HG03066 (cell line): ENCODE data around the gene VTI1A.

Experiments used
- ATAC-seq: cut with Tn5 transposase; IDR thresholded peaks from one replicate; pipeline ENCODE4 v1.9.1; 2021; ENCODE audit warnings: low read depth; ENCODE audit not compliant: unreplicated experiment

VTI1A gene

GRCh38 chr10:112739592-112740353, 292.8 kb downstream of the VTI1A start:
- ATAC-seq, result no peak

- ATAC-seq, result no peak
These were observed 294.9 kb downstream of the VTI1A start for GRCh38 chr10:112741830-112742402.

GRCh38 chr10:112744181-112745096, 297.4 kb downstream of the VTI1A start:
- no peak for ATAC-seq

- no peak for ATAC-seq
These were observed 299.3 kb downstream of the VTI1A start for GRCh38 chr10:112746329-112746728.

- ATAC-seq, result no peak
These were observed 303.6 kb downstream of the VTI1A start for GRCh38 chr10:112750427-112751167.

GRCh38 chr10:112751651-112752050, 304.6 kb downstream of the VTI1A start:
- no peak for ATAC-seq

- no peak for ATAC-seq
These were observed 305.3 kb downstream of the VTI1A start for GRCh38 chr10:112752288-112752687.

GRCh38 chr10:112753961-112754411, 307.0 kb downstream of the VTI1A start:
- no peak for ATAC-seq

- ATAC-seq, result no peak
These were observed 308.6 kb downstream of the VTI1A start for GRCh38 chr10:112755446-112756234.

GRCh38 chr10:112756235-112756527, 309.2 kb downstream of the VTI1A start:
- ATAC-seq, result no peak

- ATAC-seq, result no peak
These were observed 311.9 kb downstream of the VTI1A start for GRCh38 chr10:112758961-112759360.

GRCh38 chr10:112759496-112759895, 312.5 kb downstream of the VTI1A start:
- ATAC-seq, result no peak

- ATAC-seq, result no peak
These were observed 314.2 kb downstream of the VTI1A start for GRCh38 chr10:112761256-112761655.

GRCh38 chr10:112763916-112764520, 317.0 kb downstream of the VTI1A start:
- ATAC-seq, result no peak

GRCh38 chr10:112765717-112766235, 318.8 kb downstream of the VTI1A start:
- no peak for ATAC-seq

- ATAC-seq, result no peak
These were observed 319.6 kb downstream of the VTI1A start for GRCh38 chr10:112766636-112767035.

GRCh38 chr10:112767156-112767555, 320.1 kb downstream of the VTI1A start:
- ATAC-seq, result no peak

- ATAC-seq, result no peak
These were observed 321.1 kb downstream of the VTI1A start for GRCh38 chr10:112768121-112768520.

- no peak for ATAC-seq
These were observed 322.1 kb downstream of the VTI1A start for GRCh38 chr10:112769081-112769480.
